Gastrocnemius medialis (tissue), 4 donors: ENCODE measurements around the gene EDA2R. TPM values are rescaled to one million over a fixed set of nuclear protein-coding genes. Genes with fewer than 3 reads are reported as not detected.

ENCODE experiments used
- ATAC-seq, 2 donors: fragments of 150-250 bp; one replicate each; pipeline ENCODE4 v1.9.1; 2016
- DNase-seq, 2 donors: peaks; one replicate each; pipeline ENCODE4 v3.0.0-alpha.2; 2019
- H3K27ac ChIP-seq, 4 donors: fragments of 200-600 bp; sonication (generic); 1 replicate in 1 of 4; 2 replicates in 3 of 4; pipeline ENCODE4 v1.5.1; 2016 to 2018; ENCODE audit warnings: mild to moderate bottlenecking in 2 of 4, moderate library complexity in 1 of 4
- H3K27me3 ChIP-seq, 3 donors: fragments of 200-600 bp; sonication (generic) in 2 of 3; 1 replicate in 1 of 3; 2 replicates in 2 of 3; pipeline versions ENCODE4 v1.5.1 to v1.6.0; 2016 to 2019; ENCODE audit warnings: mild to moderate bottlenecking in 1 of 3, moderate library complexity in 1 of 3
- H3K36me3 ChIP-seq, 2 donors: fragments of 200-600 bp; sonication (generic) in 1 of 2; one replicate each; pipeline ENCODE4 v1.5.1; 2017 to 2018
- H3K4me1 ChIP-seq, 2 donors: fragments of 200-600 bp; sonication (generic) in 1 of 2; one replicate each; pipeline ENCODE4 v1.5.1; 2016 to 2017; ENCODE audit warnings: mild to moderate bottlenecking in 2 of 2
- H3K4me3 ChIP-seq, 4 donors: fragments of 200-600 bp; sonication (generic) in 3 of 4; 1 replicate in 1 of 4; 2 replicates in 3 of 4; pipeline ENCODE4 v1.5.1; 2016 to 2019; ENCODE audit warnings: mild to moderate bottlenecking in 2 of 4
- H3K9me3 ChIP-seq, 3 donors: fragments of 200-600 bp; sonication (generic) in 2 of 3; 1 replicate in 1 of 3; 2 replicates in 2 of 3; pipeline ENCODE4 v1.5.1; 2016 to 2019
- POLR2A ChIP-seq, 2 donors: fragments of 450-650 bp; IDR thresholded peaks; one replicate each; pipeline ENCODE4 v1.6.1; 2017; ENCODE audit warnings: antibody characterized with exemption in 2 of 2, mild to moderate bottlenecking in 2 of 2, moderate library complexity in 2 of 2
- in situ Hi-C, 4 donors: fragments of 200-750 bp; cut with MboI; loops; one replicate each; pipeline versions ENCODE4 v1.15.0 to v1.8.0; 2017; ENCODE audit warnings: low sequenced_read_pairs in 4 of 4
- intact Hi-C: fragments of 100-400 bp; cut with DNase I; formaldehyde crosslinking; loops from one replicate; pipeline ENCODE4 v1.15.1; 2023; ENCODE audit warnings: low total_unique reads
- total RNA-seq, 4 donors: library from RNA; depleted of rRNA; stranded (reverse); fragments of >200 nt; gene quantifications; one replicate each; pipeline versions ENCODE4 v1.1.0 to v1.2.3, GENCODE V29; 2016
- TF ChIP-seq, protein P1 (sequence below), 5 experiments: fragments of 450-650 bp in 3 of 5; fragments of 200-600 bp in 2 of 5; sonication (generic) in 2 of 5; IDR thresholded peaks in 4 of 5; conservative IDR thresholded peaks in 1 of 5; 1 replicate in 4 of 5; 2 replicates in 1 of 5; pipeline ENCODE4 v1.5.1; 2016 to 2019; ENCODE audit warnings: antibody characterized with exemption in 5 of 5, mild to moderate bottlenecking in 3 of 5, moderate library complexity in 3 of 5

Gene EDA2R
- total RNA-seq, 4 donors from 2014 or later: 0.09 to 0.26 (median 0.10) TPM; not detected in 1

DNA sequence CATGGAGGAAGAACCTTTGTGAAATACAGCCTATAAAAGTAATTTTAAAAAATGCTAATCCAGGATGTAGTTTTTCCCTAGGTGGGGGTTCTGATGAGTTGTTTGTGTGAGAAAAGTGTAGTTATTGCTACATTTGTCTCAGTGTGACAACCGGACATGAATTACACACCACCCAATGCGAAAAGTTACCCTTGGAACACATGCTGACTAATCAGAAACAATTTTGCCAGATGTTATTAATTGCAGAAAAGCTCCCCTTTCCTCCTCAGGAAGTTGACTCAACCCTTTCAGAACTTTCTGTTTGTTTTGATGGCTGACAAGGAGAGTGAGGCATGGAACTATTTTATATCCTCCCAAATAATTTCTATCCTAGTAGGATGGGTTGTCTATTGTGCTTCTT lies 38.1 kb upstream of the EDA2R start:
- Histone ChIP-seq H3K27ac (no peak overlapping the region), H3K4me1 (no peaks in the 10 kb centered on the region), H3K27me3 (no peaks in the 10 kb centered on the region), H3K4me3 (no peak overlapping the region), H3K36me3 (no peaks in the 10 kb centered on the region), H3K9me3 (no peaks in the 10 kb centered on the region)
- no peak for ATAC-seq
- TF ChIP-seq, protein P1, sequence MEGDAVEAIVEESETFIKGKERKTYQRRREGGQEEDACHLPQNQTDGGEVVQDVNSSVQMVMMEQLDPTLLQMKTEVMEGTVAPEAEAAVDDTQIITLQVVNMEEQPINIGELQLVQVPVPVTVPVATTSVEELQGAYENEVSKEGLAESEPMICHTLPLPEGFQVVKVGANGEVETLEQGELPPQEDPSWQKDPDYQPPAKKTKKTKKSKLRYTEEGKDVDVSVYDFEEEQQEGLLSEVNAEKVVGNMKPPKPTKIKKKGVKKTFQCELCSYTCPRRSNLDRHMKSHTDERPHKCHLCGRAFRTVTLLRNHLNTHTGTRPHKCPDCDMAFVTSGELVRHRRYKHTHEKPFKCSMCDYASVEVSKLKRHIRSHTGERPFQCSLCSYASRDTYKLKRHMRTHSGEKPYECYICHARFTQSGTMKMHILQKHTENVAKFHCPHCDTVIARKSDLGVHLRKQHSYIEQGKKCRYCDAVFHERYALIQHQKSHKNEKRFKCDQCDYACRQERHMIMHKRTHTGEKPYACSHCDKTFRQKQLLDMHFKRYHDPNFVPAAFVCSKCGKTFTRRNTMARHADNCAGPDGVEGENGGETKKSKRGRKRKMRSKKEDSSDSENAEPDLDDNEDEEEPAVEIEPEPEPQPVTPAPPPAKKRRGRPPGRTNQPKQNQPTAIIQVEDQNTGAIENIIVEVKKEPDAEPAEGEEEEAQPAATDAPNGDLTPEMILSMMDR (IDR thresholded peaks at IDR 0.05 in 4 of 5, conservative IDR thresholded peaks at IDR 0.05 in 1 of 5): no peak
- no peak for TF ChIP-seq POLR2A (IDR thresholded peaks at IDR 0.05)
- no peak for DNase-seq
- intact Hi-C loops (no loop called here), in situ Hi-C loops (no loop called here)

DNA sequence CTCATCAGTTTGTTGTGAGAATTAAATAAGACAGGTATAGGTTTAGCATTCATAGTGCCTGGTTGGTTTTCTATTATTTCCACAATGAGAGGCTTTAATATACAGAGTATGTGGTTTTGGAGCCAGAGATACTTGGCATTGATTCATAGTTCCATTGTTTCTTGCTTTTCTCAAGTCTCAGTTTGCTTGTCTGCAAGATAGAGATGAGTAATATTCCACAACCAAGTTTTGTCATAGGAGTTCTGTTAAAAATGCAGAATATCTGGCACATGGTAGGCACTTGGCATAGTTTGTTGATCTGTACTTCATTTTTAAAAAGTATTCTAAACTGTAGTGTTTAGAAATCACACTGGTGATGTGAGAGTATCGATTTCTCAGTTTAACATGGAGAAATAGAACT lies 37.5 kb upstream of the EDA2R start:
- Histone ChIP-seq H3K27me3 (no peaks in the 10 kb centered on the region), H3K36me3 (no peaks in the 10 kb centered on the region), H3K27ac (no peak overlapping the region), H3K4me3 (no peak overlapping the region), H3K4me1 (no peaks in the 10 kb centered on the region), H3K9me3 (no peaks in the 10 kb centered on the region)
- ATAC-seq: no peak
- in situ Hi-C loops: no loop called here
- TF ChIP-seq, protein P1 (IDR thresholded peaks at IDR 0.05 in 4 of 5, conservative IDR thresholded peaks at IDR 0.05 in 1 of 5): no peak
- no peak for TF ChIP-seq POLR2A (IDR thresholded peaks at IDR 0.05)
- intact Hi-C loops: no loop called here
- DNase-seq: no peak

DNA sequence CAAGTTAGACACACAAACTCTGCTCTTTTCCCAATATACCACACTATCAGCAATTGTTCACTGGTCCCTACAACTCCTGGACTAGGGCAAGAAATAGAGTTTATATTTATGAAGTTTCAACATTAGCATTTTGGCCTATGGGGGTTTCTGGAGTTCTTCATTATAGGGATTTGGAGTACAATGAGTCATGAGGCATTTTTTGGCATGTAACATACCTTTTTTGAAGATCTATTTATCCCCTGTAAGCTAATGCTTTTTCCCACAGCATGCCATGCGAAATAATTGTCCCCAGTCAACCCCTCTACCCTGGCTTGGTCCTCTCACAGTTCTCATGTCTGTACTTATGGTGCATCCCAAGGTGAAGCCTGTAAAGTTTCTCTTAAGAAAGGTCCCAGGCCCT lies 36.7 kb upstream of the EDA2R start:
- no peak overlapping the region for H3K27ac ChIP-seq
- DNase-seq (no peak), ATAC-seq (no peak)
- no peaks in the 10 kb centered on the region for H3K4me1 ChIP-seq
- no peaks in the 10 kb centered on the region for H3K36me3 ChIP-seq
- in situ Hi-C loops: no loop called here
- no peaks in the 10 kb centered on the region for H3K27me3 ChIP-seq
- no peak overlapping the region for H3K4me3 ChIP-seq
- intact Hi-C loops: no loop called here
- no peaks in the 10 kb centered on the region for H3K9me3 ChIP-seq
- no peak for TF ChIP-seq POLR2A (IDR thresholded peaks at IDR 0.05)
- TF ChIP-seq, protein P1 (IDR thresholded peaks at IDR 0.05 in 4 of 5, conservative IDR thresholded peaks at IDR 0.05 in 1 of 5): no peak

DNA sequence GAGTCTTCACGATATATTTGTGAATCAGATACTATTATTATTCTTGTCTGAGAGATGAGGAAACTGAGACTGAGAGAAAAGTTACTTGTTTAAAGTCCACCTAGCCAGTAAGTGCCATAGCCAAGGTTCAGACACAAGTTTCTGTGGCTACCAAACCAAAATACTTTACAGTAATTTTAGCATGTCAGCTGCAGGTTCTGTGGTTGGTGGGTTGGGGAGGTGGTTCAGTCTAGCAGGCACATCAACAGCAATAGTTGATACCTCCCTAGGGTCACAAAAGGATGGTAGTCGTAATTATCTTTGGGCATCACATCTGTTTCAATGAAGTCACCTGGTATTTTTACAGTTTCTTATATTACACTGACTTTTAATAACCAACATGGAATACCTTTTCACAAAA lies 35.6 kb upstream of the EDA2R start:
- DNase-seq (no peak), ATAC-seq (no peak)
- no peaks in the 10 kb centered on the region for H3K9me3 ChIP-seq
- intact Hi-C loops (no loop called here), in situ Hi-C loops (no loop called here)
- no peaks in the 10 kb centered on the region for H3K27me3 ChIP-seq
- H3K4me3 ChIP-seq: no peak overlapping the region
- TF ChIP-seq, protein P1 (IDR thresholded peaks at IDR 0.05 in 4 of 5, conservative IDR thresholded peaks at IDR 0.05 in 1 of 5): no peak
- TF ChIP-seq POLR2A (IDR thresholded peaks at IDR 0.05): no peak
- no peaks in the 10 kb centered on the region for H3K4me1 ChIP-seq
- H3K27ac ChIP-seq: no peak overlapping the region
- H3K36me3 ChIP-seq: no peaks in the 10 kb centered on the region

DNA sequence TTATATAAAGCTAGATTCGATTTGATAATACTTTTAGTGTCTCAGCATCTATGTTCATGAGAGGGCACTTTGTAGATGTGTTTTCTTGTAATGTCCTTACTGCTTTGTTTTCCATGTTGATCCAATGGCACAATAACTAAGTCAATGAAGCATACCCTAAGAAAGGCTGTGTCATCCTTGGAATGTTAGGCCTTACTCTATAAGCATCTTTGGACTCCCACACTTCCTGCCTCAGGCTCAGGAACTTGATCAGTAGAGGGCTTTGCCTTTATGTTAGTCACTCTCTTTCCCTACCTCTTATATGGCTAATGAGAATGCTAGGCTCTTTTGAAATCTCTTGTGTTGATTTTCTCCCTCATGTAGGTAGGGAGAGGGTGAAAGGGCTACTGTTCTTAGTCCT lies 33.2 kb upstream of the EDA2R start:
- intact Hi-C loops (no loop called here), in situ Hi-C loops (no loop called here)
- Histone ChIP-seq H3K9me3 (no peaks in the 10 kb centered on the region), H3K4me1 (no peaks in the 10 kb centered on the region), H3K36me3 (no peaks in the 10 kb centered on the region), H3K27ac (no peak overlapping the region), H3K27me3 (no peaks in the 10 kb centered on the region), H3K4me3 (no peak overlapping the region)
- DNase-seq (no peak), ATAC-seq (no peak)
- TF ChIP-seq POLR2A (IDR thresholded peaks at IDR 0.05): no peak
- TF ChIP-seq, protein P1 (IDR thresholded peaks at IDR 0.05 in 4 of 5, conservative IDR thresholded peaks at IDR 0.05 in 1 of 5): no peak
